Activated CD4-positive, alpha-beta T cell treated with anti-CD3 and anti-CD28 coated beads for 48 hours (primary cell): ENCODE results near the gene STON1.
"Not testable (repeated sequence)": the region's sequence is repeated elsewhere in the genome, so short reads cannot be mapped to it uniquely, and the experiment has no call there.

Experiments
- DNase-seq: peaks from one replicate; pipeline ENCODE4 v3.0.0-alpha.2; 2020

The STON1 gene

DNA sequence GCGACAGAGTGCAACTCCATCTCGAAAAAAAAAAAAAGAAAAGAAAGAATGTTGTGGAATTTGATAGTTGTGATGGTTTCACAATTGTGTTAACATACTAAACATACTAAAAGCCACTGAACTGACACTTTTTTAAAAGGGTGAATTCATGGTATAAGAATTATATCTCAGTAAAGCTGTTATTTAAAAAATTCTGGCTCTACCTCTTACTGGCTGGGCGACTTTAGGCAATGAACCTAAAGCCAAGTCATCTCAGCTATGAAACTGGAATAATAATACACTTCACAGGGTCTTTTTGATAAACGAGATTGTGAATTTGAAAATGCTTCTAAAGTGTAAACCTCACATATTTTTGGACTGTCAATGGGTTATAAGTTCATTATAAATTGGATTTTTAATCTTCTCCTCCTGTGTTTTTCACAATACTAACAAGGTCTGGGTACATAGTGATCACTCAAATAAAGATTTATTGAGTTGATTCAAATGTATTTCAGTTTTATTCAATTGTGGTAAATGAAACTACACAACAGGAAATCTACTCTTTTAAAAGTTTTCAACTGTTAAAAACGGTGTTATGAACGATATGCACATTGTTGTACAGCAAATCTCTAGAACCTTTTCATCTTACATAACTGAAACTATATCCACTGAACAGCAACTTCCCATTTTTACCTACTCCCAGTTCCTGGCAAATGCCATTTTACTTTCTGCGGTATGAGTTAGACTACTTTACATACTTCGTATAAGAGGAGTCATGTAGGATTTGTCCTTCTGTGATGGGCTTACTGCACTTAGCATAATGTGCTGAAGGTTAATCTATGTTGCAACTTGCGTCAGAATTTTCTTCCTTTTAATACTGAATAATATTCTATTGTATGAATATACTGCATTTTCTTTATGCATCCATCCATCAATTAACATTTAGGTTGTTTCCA is 44.7 kb downstream of the STON1 start:
- no peak for DNase-seq

DNA sequence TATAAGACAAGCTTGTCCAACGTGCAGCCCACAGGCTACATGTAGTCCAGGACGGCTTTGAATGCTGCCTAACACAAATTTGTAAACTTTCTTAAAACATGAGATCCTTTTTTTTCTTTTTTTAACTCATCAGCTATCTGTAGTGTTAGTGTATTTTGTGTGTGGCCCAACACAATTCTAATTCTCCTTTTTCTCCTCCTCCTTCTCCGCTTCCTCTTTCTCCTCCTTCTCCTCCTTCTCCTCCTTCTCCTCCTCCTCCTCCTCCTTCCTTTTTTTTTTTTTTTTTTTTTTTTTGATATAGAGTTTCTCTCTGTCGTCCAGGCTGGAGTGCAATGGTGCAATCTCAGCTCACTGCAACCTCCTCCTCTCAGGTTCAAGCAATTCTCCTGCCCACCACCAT is 48.4 kb downstream of the STON1 start:
- no peak for DNase-seq

DNA sequence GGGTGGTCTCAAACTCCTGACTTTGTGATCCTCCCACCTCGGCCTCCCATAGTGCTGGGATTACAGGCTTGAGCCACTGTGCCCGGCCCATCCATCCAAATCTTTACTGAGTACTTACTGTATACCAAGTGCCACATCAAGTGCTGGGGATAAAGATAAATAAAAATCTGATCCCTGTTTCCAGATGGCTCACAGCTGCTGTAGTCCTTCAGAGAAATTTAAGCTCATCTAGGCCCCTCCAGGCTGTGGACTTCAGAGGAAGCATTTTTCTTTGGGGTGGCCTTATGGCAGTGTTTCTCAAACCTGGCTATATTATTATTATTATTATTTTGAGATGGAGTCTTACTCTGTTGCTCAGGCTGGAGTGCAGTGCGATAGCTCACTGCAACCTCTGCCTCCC is 54.0 kb downstream of the STON1 start:
- no peak for DNase-seq

DNA sequence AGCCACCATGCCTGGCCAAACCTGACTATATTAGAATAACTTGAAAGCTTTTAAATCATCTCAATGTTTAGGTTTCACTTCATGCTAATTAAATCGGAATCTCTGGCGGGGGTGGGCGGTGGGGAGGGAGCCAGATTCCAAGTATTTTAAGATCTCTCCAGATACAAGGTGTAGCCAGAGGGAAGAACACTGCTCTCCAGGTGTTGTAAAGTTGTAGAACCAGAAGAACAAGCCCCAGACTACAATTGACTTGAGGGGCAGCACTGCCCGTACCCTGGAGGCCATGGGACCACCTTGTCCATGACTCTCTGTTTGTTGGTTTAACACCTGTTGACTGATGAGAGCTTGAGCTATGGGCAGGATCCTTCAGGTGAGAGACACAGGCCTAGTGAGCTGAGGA is 54.6 kb downstream of the STON1 start:
- no peak for DNase-seq

DNA sequence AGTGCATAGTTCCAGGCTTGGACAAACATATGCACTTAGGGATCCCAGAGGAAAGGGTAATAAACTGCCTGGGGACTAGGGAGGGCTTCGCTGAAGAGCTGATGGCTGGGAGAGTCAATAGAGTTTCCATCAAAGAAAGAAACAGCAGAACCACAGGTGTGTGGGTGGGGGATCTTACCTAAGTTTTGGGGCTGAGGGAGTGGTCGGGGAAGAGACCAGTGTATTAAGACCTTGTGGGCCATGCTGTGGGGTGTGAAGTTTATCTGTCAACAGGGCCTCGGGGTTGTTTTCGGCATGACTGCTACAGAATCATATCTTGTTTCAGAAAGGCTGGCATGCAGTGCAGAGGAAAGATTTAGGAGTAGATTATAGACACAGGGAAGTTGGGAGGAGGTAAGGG is 56.5 kb downstream of the STON1 start:
- no peak for DNase-seq

DNA sequence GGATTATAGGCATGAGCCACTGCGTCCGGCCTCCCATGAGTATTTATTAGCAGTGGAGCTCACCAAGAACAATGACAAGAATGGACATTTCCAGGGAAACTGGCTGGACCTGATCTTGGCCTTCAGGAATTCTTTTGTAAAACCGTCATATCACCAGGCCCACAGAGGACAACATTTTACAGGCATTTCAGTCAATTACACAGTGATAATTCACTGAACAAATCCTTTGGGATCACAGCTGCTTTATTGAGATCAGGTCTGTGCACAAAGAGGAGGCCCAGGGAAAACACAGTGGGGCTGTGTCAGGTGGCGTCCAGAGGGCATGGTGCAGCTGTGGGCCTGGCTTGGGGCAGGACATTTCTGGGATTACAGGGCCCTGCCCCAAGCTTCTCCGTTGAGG is 57.6 kb downstream of the STON1 start:
- DNase-seq = no peak

DNA sequence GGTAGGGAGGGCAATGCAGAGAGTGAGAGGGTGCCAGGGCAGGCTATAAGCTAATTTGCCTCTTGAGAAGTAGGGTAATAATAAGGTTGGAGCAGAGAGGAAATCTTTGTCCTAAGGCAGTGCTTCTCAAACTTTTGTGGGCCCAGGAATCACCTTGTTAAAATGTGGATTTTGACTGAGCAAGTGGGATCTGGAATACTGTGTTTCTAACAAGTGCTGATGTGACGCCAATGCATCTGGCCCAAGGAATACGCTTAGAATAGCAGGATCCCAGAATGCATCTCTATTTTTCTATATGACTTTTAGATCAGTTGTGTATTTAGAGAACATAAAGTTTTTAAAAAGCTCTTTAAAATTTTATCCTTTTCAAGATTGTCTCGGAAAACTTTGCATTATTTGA is 58.0 kb downstream of the STON1 start:
- no peak for DNase-seq

DNA sequence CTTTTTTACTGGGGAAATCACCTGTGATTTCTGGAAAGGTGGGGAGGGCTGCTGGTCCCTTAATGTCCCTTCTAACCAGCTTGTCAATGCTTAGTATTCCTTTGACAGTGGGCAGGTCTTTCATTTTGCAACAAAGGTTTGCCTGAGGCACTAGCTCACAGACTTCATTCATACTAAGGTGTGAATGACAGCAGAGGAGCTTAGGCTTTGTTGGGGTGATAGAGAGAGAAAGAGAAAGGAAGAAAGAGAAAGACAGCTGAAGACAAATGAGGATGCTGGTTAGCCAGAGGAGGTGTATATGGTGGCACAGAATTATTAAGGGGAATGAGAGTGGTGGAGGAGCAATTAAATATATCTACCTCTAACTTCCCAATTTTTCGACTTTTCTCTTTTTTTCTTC is 58.8 kb downstream of the STON1 start:
- no peak for DNase-seq

DNA sequence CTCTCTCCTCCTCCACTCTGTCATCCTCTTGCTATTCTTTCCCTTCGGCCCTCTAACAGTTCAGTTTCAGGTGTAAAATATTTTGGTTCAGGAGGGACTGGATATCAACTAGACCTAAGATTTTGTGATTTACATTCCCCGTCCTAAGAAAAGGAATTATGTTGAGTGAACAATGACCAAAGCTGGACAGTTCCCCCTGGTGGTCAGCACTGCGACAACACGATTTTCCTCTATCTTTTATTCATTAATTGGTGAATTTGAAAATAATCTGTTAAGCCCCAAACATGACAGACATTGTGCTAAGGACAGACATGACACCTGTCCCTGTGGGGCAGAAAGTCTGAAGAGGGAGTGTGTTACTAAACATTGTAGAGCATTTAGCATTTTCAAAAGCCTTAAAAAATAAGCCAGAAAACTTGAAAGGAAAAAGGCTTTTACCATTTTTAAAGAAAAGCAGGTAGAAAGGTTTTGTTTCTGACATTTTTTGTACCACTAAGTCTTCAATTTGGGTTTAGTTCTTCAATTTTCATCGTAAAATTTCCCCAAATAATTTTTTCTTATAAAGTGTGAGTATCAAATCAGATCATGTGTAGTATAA is 59.3 kb downstream of the STON1 start:
- DNase-seq = no peak

DNA sequence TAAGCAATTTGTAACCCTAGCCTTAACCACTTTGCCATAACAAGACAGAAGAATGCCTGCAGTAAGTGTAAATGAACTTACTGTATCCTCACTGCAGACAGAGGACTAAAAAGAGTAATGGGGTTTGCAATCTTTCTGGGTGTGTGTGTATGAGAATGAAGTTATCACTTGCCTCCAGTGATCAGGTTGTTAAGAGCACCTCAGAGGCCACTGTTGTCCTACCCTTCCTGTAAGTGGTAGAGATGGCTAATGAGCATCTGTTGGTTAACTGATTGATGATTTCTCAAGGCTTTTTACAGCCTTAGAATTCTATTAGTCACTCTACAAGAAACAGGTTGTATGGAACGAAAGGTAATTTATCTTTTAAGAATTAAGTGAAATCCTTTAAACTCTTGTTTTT is 60.1 kb downstream of the STON1 start:
- DNase-seq = no peak

DNA sequence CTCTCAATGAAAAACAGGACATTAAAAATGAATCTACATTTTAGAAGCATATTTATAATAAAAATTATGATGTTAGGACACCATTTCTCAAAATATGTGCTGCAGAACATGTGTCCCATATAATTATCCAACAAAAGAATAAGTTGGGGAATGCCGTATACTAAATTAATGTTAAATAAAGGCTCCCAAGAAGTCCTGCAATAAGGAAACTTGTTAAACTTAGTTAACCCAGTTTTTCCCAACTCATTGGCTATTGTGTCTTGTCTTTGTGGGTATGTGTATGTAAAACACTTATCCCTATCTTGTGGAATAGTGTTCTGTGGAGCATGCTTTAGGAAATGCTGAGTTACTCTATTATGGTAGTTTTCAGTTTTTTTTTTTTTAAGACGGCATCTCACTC is 62.1 kb downstream of the STON1 start:
- no peak for DNase-seq

DNA sequence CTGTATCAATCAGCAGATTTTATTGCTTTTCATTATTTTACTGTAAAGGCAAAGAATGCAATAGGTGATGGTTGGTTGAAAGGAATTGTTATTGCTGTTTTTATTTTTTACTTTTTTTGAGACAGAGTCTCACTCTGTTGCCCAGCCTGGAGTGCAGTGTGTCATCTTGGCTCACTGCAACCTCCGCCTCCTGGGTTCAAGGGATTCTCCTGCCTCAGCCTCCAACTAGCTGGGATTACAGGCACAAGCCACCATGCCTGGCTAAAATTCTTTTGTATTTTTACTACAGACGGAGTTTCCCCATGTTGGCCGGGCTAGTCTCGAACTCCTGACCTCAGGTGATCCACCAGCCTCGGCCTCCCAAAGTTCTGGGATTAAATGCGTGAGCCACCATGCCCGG is 66.8 kb downstream of the STON1 start:
- DNase-seq = not testable (repeated sequence)

DNA sequence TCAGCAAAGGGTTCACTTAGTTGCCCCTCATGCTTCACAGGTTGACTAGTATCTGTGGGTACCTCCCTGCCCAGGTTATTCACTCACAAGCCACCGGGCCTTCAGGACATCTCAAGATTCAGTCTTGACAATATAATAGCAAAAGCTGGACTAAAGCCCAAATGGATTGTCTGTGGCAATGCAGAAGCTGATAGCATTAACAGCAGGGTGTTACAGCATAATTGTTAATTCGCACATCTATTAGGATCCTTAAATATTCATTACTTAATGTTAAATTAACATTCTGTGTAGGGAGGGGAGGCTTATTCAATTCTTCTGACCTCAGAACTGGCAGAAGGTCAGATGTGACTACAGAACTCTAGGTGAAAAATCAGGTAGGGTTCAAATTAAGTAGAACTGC is 67.5 kb downstream of the STON1 start:
- DNase-seq = no peak

DNA sequence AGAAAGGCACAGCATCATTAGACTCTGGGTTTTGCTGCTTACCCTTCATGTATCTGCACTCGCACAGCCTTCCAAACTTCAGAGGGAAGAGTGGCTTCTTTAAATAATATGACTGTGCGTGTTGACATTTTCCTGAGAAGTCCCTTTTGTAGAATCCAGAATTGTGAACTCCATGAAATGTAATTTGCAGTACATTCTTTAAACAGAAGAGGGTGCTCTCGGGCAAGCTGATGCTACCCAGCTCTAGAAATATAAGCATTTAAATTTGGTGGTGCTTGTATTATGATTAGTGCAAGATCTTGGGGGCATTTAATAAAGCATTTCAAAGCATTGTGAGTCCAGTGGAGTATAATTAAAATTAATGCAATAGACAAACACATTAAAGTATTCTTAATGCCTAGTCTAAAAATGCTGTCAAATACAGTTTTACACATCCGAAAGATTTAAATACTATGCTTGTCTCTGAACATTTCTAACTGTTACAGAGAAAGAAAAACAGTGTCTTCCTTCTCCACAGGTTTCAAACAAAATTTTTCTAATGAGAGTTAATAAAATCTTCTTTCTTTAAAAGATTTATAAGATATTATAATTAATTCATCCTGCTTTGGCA is 70.4 kb downstream of the STON1 start:
- DNase-seq = no peak

DNA sequence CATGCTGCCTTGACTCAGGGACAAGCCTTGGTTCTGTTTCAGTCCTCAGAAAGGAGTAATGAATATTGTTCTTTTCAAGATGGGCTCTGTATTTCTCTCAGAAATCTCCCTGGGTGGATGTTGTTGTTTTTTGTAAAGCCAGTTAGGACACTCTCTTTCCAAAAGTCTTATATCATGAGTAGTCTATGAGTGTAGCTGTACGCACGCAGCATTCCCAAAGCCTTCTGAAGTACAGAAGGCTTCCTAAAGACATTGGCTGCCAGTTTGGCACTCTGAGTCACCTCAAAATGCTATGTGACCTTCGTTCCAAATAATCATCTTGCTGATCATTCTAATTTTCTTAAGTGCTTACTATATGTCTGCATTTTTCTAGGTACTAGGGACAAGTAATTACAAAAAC is 71.0 kb downstream of the STON1 start:
- DNase-seq = no peak

DNA sequence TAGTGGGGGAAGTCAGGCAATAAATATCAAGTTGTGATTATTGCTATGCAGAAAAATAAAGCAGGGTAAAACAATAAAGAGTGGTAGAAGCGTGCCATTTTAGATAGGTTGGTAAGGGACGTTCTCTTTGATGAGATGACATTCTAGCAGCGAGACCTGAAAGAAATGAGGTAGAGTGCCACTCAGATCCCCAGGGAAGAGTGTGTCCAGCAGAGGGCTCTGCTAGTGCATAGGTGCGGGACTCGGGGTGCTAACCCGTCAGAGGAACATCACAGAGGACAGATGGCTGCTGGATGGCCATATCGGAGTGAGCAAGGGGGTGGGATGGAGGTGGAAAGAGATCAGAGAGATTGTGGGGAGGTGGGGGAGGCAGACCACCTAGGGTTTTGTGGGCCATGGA is 71.4 kb downstream of the STON1 start:
- peak; percentile 13 for DNase-seq

DNA sequence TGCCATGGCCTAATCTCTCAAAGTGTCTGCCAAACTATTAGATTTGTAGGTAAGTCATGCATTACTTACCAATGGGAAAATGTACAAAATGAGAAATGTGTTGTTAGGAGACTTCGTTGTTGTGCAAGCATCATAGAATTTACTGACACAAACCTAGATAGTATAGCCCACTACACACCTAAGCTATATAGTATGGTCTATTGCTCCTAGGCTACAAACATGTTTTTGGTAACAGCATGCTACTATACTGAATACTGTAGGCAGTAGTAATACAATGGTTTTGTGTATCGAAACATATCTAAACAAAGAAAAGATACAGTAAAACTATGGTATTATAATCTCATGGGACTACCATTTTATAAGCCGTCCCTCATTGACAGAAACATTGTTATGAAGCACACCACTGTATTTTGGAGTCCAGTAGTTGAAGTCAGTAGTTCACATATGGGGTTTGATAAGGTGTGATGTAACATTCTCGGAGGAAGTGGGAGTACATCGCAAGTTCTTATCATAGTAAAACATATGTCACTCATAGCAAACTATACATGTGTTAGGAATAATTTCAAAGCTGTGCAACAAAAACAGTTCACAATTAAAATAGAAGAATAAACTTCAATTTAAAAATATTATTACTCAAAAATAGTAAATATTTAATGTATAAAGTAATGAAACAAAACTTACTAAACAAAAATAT is 75.7 kb downstream of the STON1 start:
- no peak for DNase-seq

DNA sequence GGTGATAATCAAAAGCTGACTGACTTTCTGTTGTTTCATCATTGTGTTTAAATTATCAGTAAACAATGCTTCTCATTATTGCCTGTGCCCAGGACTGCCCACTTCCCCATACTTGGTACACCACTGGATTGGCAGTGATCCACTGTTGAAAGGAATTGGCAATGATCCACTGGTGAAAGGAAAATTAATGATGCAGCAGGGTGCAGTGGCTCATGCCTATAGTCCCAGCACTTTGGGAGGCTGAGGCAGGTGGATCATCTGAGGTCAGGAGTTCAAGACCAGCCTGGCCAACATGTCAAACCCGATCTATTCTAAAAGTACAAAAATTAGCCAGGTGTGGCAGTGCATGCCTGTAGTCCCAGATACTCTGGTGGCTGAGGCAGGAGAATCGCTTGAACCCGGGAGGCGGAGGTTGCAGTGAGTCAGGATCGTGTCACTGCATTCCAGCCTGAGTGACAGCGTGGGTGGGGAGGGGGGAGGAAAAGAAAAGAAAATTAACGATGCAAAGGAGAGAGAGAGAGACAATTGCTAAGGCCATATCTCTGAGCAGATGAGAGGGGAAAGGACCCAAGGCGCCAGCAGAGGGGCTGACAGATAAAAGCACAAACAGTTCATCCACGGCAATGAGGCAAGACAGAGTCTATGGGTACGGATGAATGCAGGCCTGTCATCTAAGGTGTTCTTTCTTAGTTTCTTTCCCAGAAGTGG is 77.5 kb downstream of the STON1 start:
- no peak for DNase-seq

DNA sequence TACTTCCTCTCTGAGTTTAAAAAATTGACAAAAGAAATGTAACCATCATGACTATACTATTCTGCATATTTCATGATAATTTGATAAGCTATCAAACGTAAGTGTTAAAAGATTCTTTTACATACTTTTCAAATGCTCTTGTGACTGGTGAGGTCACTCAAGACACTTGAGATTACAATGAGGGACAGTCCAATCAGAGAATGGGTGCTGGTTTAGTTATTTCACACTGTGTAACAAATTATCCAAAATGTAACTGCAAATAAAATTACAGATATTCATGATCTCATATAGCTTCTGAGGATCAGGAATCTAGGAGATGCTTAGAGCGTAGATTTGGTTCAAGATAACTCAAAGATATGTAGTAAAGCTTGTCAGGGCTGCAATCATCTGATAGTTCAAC is 83.3 kb downstream of the STON1 start:
- no peak for DNase-seq

DNA sequence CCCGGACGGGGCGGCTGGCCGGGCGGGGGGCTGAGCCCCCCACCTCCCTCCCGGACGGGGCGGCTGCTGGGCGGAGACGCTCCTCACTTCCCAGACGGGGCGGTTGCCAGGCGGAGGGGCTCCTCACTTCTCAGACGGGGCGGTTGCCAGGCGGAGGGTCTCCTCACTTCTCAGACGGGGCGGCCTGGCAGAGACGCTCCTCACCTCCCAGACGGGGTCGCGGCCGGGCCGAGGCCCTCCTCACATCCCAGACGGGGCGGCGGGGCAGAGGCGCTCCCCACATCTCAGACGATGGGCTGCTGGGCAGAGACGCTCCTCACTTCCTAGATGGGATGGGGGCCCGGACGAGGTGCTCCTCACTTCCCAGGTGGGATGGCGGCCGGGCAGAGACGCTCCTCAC is 84.6 kb downstream of the STON1 start:
- DNase-seq = not testable (repeated sequence)

DNA sequence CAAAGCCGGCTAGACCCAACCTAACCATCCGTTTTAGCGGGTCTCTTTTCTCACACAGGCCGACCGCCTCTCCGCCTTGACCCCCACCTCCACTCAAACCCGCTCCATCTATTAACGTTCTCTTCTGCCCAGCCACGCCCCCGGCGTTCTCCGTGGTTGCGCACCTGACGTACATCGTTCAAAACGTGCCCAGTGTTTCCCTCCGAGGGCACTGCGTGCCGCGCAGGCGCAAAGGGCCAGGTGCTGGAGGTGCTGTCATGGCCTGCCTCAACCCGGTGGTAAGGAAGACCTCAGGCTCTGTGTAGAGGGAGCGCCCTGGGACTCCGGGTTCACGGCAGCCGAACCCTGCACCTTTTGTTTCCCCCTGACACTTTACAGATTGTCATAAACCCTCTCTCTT is 87.7 kb downstream of the STON1 start, which contains the start of gene GTF2A1L:
Gene GTF2A1L (plus strand): TSS at position 239 of the 400 bp plus-strand sequence. CDS start 19 bp downstream, at position 258.
- DNase-seq = no peak

DNA sequence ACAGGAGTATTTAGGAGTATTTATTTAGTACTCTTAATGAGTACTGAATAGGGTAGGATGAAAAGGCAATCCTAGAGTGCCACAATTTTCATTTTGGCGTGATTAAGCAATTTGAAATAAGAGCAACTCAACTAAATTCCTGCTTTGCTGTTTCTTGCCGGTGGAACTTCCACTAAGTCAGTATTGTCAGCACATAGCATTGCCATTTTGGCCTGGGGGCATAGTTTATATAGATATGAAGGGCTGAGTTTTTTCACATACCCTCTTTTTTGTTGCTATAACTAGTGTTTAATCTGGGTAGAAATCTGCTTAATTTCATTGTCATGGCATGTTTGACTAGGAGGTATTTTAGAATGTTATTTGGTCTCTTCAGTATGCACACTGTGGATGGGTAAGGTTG is 89.6 kb downstream of the STON1 start:
- DNase-seq = no peak

DNA sequence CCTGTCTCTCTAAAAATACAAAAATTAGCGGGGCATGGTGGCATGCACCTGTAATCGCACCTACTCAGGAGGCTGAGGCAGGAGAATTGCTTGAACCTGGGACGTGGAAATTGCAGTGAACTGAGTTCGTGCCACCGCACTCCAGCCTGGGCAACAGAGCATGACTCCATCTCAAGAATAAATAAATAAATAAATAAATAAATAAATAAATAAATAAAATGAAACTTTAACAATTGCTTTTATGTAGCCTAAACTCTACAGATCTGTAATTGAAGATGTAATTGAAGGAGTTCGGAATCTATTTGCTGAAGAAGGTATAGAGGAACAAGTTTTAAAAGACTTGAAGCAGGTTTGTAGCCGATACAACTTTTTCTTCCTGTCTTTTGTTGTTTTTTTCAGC is 90.7 kb downstream of the STON1 start:
- no peak for DNase-seq
